Stimulated activated CD4-positive, alpha-beta T cell treated with anti-CD3 and anti-CD28 coated beads, Interleukin-15, amount 100 ng/mL, for 48 hours (primary cell): ENCODE measurements around the gene C1orf21.

Experiments
- DNase-seq, 2 donors: peaks; one replicate each; pipeline ENCODE4 v3.0.0-alpha.2; 2020; ENCODE audit warnings: low read depth in 2 of 2

C1orf21 gene

DNA sequence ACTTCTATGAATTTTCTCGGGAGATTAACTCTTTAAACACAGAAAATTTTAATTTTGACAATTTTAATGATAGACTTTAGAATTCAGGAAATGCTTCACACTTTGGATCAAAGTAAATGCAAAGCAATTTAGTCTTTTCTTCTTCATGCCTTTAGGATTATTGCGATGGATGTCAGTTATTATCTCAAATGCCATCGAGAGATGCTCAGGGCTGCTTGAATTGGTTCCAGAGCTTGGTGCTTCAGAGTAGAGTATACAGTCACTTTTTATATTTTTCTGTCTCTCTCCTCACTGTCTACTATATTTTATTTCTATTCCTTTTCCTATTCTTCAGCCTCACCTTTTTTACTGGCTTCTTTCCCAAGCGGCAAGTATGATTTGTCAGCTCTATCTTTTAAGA is 59.2 kb downstream of the C1orf21 start:
- DNase-seq = no peak

DNA sequence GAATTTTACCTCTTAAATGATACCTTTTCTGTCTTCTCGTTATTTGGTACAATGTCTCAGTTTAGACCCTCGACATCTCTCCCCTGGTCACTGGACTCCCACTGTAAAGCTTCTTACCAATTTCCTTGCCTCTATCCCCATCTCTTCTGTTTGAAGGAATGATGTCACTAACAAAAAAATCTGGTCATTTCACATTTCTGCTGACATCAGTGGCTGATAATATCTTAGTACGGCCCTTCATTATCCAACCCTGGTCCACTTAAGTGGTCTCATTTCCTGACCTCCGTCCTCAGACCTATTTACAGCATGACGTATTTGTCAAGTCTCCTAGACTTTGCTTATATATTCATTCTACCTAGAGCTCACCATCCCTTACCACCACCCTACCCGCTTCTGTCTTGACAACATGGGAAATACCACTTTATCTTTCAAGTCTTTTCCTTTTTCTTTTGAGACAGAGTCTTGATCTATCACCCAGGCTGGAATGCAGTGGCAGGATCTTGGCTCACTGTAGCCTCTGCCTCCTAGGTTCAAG is 60.9 kb downstream of the C1orf21 start:
- DNase-seq = no peak

DNA sequence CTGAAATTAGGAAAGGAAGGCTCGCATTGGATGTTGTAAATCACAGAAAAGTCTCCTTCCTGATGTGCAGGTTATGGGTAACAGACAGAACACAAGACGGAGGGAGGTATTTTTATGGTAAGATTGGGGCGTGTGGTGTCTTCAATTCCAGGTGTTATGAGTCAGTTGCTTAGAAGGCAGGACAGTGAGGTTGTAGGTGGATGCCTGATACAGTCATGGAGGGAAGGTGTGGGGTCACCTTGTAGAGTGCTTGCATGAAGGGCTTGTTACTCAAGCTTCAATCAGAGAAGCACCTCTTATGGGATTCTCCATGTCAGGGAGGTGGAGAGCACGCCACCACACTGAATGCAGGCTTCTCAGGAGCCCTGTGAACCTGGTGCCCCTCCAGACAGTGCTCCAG is 63.1 kb downstream of the C1orf21 start:
- DNase-seq = no peak

DNA sequence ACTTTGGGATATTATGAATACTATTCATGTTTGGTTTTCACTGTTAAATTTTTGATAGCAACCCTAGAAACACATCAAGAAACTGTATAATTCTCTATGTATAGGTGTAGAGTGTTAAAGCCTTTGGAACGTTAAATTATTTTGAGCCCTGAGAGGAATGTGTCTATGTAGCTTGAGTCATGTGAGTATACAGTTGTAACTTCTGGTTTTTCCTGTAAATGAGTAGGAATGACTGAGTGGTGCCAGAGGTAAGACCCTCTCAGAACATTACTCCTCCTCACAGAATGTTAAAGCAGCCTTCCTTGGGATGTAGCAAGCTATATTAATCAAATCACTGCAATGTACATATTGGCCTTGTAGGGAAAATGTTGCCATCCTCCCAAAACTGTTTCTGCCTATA is 69.0 kb downstream of the C1orf21 start:
- no peak for DNase-seq

DNA sequence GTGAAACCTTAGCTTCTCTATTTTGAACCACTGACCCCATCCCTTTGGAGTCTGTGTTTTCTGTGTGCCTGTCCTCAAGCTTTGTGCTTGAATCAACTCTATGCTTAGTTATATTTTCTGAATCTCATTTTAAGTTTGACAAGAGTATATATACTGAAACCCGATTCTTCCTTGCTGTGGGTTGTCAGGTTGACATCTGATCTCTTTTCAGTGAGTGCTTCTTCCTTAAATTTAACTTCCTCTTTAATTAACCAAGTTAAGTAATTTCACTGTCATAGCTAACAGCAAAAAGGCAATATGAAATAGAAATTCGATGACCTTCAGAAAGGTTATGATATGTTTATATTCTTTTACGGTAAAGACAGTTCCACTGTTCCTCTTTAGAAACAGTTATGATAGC is 69.4 kb downstream of the C1orf21 start:
- DNase-seq = no peak

DNA sequence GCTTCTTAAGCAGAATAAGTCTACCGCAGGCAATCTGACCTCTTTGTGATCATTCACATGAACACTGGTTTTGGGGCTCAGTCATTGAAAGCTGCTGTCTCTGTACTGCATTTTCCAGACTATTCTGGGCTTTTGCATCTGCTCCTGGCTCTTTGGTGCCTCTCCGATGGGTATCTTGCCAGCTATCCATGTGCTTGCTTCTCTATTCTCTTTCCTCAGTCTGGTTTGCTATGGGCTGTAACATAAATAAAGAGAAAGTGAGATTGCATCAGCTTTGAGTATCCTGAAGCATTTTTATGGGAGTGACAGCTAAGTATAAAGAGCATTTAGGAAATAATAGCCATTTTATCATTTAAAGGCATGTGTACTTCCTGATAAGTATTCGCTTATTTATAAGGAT is 70.7 kb downstream of the C1orf21 start:
- no peak for DNase-seq

DNA sequence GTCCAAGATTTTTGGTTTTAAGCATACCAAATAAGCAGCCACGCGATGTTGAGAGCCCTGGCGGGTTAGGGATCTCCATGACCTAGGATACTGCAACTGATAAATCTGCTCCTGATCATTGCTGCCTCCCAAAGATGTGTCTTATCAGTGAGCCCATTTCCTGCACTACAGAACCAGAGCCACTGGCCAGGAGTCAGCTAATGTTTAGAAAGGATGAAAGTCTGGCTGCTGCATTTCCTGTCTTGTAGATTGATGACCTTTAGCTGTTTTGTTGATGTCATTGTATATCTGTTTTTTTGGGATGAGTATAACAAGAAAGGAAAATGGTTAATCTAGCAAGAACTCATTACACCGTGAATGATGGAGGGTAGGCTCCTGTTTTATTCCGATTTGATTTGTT is 74.5 kb downstream of the C1orf21 start:
- DNase-seq = no peak

DNA sequence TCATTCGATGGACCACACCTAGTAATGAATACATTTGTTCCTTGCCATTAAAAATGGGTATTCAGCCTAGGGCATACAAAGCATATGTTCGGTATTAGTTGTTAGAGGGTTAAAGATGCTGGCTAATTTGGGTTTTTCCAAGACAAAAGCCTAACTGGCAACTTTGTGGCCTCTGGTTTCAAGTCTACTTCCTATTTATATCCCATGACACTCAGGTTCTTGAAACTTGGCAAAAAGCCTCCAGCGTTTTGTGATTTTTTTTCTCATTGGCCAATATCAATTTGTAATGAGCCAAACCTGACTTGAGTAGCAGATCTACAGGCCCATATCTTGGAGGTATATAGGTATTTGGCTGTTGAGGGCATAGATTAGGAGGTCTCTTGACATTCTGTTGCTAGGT is 75.3 kb downstream of the C1orf21 start:
- DNase-seq = no peak

DNA sequence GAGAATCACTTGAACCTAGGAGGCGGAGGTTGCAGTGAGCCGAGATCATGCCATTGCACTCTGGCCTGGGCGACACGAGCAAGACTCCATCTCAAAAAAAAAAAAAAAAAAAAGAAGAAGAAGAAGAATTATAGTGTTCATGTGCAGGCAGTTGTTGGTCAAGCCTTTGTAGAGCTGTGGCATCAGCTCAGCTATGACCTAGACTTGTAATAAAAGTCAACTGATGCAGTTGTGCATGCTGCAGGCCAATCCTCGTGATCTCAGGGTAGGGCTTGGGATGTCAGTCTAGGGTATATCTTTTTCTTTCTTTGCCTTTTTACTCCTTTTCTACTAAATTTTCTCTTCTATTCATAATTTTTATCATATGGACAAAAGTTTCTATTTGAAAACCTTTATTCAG is 76.2 kb downstream of the C1orf21 start:
- DNase-seq = no peak

DNA sequence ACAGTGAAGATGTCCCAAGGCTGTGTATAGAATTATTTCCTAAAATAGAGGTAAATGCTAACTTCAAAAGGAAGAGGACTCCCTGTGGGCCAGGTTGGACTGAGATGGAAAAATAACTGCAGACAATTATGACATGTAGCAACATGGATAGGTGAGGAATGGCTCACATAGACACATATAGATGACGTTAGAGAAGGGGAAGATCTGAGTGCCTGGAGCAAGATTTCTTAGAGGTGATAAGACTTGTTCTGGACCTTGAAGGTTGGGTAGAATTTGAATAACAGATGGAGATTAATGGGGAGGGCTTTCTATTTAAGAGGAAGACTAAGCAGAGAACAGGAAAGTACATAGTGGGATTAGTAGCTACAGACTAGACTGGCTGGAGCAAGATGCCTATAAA is 76.9 kb downstream of the C1orf21 start:
- DNase-seq = no peak

DNA sequence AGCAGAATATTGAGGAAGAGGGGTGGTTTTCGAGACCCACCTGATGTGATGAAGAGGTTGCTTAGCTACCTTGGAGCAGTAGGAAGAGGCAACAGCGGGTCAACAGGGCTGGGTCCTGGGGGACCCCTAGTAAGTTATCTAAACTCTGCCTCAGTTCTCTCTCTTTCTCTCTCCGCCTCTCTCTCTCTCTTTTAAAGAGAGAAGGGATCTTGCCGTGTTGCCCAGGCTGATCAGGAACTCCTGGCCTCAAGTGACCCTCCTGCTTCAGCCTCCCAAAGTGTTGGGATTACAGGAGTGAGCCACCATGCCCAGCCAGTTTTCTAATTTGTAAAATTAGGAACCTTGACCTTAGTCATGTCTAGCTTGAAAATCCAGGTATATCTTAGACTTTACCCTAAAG is 77.9 kb downstream of the C1orf21 start:
- DNase-seq = no peak

DNA sequence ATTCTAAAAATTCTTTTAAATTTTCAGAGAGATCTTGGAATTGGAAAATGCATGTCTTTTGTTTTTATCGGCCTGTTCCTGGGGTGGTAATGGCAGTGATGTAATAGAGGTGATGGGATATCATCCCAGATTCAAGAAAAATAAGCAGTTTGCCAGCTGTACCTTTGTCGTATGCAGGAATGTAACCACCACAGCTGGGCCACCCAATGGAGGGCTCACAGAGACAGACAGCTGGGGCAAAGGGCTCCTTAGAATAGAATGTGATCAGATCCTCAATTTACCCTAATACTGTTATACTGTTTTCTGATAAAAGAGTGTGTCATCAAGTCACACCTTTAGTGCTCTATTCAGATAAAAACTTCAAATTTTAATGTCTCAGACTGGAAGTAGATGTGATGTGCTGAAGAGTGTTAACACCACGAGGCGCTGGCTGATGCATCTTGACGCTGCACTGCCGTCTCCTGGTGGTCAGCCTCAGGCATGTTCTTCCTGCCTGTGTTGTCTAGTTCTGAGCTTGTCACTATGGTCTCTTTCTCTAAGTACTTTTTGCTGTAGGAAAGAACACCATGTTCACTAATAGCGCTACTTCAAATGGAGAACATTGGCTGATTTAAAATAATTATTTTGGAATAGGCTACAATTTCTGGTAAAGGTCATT is 78.8 kb downstream of the C1orf21 start:
- DNase-seq = no peak

DNA sequence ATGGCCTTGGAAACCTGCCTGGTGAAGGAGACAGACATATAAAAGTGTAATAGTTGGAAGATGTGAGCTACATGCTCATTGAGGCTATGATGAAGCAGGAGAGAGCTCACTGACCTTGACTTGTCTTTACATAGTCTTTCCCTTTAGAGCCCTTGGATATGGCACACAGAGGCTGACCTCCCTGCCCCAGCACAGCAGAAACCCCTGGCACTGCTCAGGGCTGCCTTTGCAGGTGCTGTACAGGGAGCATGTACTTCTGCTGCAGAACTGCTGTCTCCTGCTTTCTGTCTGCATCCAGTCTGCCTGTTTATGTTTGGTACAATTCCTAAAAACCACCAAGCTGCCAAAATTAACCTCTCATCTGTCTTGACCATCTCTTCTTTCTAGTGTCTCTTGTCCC is 80.5 kb downstream of the C1orf21 start:
- DNase-seq = no peak

DNA sequence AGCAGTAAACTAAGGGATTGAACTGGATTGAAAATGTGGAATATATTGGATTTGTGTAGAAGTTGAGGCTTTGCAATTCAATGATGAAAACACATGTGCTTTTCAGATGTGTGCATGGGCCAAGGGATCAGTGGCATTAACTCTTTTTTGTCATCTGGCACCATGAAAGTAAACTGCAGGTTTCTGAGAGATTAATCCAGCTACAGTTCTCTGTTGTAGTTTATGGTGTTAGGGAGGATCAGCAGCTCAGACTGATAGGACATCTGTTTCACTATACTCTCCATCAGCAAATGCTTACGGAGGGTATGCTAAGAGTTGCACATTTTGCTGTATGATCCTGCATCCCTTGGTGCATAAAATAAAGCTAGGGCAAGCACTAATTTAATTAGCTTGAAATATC is 82.6 kb downstream of the C1orf21 start:
- no peak for DNase-seq

DNA sequence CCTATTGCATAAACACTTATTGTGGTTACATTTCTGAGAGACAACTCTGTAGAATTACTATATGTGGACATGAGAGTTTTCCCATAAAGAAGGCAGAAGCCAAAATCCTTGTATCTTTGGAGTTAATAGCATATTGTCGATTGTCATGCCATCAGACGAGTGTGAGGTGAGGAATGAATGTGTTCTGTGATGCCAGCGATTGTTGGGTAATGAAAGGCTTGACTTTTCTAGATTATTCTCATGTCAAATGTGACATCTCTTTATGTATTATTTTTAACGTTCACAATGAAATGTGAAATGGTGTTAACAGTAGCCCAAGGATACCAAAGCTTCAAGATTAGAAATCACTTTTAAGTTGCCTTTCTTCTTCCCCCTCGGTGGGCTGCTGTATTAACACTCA is 84.9 kb downstream of the C1orf21 start:
- no peak for DNase-seq

DNA sequence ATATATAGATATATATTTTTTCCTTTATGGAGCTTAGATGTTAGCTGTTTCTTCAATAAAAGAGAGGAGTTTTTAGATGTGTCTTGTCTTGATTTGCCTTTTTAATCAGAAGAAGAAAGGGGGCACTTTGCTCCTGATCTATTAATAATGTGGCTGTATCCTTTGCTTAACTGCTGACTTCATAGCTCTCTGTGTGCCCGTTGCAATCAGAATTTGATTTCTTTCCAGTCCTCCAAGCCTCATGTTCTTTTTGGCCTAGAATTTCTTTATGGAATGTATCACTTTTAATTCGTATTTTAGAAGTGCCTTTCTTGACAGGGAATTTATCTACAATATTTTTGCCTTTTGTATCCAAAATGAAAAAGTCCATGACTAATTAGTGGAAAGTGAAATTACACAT is 85.3 kb downstream of the C1orf21 start:
- DNase-seq = no peak

DNA sequence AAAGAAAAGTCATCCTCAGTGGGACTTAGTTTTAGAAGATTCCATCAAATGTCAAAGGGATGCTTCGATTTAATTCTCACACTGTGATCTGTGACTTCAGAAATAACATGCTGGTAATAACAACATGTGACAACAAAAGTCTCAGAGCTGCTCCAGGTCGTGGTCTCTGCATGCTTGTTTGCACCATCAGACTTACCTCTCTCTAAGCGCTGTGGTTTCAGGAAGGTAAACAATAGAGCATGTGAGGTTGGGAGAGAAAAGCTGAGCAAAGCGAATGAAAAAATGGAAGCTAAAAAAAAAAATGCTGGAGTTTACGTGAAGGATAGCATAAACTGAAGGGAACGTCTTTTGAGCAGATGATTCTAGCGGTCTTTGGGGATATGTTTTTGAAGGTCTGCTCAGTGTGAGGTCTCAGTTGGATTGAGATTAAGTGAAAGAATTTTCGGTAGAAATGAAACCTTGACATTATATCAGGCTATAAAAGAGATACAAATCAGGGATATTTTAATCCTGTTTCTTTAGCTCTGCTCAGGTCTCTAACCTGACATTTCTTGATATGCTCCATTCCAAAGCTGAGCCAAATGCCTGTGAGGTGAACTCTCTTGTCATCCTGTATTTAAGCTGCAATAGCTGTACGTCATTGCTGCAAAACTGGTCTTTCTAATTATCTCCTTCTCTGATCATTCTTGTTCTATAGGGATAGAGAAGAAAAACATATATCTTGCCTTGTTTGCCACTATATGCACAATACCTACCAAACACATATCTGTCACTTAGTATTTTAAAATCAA is 86.5 kb downstream of the C1orf21 start:
- no peak for DNase-seq

DNA sequence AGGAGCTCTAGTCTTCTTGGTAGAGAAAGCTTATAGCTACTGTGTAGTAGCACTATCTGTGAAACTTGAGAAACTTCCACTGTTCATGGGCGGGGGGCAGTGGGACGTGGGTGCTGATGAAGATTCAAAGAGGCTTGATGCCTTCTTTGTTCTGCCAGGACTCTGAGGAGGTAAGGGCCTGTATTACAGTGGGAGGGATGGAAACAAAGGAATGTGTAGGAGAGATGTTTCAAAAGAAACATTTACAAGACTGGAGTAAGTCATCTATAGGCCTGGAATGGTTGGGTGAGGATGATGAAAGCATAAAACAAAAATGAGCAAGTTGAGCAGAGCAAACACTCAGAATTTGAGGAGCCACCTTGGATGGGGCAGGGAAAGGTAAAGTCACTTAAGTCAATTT is 89.4 kb downstream of the C1orf21 start:
- no peak for DNase-seq

DNA sequence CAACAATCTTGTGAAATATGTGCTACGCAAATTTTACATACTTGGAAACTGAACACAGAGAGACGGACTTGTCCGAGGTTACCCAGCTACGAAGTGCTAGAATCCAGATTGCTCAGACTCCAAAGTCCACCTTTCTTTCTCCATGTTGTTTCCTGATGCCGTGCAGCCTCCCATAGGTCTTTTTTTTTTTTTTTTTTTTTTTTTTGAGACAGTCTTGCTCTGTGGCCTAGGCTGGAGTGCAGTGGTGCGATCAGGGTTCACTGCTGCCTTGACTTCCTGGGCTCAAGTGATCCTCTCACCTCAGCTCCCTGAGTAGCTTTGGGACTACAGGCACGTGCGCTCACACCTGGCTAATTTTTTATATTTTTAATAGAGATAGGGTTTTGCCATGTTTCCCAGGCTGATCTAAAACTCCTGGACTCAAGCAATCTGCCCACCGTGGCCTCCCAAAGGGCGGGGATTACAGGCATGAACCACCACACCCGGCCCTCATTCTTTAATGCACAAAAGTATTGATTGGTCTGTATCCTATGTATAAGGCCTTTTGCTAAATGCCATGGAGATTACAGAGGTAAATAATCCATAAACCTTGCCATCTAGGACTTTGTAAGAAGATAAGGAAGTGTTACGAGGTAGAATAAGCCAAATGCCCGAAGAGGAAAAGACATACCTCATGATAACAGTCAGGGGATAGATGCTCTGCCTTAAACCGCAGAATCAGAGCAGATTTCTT is 92.8 kb downstream of the C1orf21 start:
- DNase-seq = no peak

DNA sequence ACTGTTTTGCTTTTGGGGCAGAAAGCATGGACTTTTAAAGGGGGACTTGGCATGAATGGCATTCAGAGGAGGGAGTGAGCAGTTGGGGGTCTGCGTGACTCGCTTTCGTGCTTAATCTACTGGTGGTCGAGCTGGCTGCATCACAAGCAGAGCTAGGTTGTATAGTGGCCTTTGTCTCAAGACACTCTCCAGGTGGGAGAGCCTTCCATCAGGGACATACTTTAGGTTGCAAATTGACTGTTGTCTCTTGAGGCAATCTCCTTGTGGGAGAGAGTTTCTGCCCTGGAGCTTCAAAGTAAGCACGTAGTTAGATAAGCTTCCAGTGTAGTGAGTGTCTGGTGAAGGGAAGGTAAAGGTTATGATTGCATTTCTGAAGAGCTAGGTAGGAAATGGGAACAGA is 93.9 kb downstream of the C1orf21 start:
- DNase-seq = no peak

DNA sequence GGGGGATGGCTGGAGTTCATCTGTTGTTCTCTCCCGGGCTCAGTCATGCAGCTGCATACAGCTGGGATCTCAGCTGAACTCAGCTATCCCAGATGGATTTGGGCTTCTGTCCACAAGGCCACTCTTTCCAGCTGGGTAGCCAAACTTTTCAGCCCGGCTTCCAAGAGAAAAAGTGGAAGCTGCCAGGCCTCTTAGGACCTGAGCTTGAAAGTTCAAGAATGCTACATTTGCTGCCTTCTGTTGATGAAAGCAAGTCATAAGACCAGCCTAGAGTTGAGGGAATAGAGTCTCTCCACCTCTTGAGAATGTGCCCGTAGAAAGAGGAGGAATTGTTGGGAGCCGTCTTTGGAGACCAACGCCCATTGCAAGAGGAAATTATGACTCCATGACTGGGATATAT is 95.3 kb downstream of the C1orf21 start:
- DNase-seq = no peak

DNA sequence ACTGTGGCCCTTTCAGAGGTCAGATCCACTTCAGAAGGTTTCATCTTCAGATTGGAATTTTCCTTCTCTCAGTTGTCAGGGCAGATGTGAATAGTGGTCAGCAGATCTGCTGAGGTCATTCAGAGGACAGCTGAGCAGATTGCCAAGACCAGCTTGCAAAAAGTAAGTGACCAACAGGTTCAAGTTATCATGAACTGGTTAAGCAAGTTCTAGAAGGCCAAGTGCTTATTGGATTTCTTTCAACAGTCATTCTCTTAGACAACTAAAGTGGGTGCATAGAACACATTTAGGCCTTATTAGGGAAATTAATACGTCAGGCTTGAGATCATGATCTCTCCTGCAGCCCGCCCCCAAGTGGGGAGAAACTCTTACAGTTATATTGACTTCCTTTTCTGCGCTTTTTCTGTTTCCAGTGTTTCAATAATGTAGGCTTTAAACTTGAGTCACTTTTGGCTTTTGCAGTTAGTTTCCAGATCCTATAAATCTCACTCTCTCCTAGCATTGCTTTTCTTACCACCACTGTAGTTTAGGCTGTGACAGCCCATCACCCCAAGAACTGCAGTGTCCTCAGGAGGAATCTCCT is 96.4 kb downstream of the C1orf21 start:
- no peak for DNase-seq
